Neural progenitor cell (in vitro differentiated cells): ENCODE data around the gene SLFNL1.

ENCODE experiments used
- CTCF ChIP-seq: fragments of 200-600 bp; sonication (generic); IDR thresholded peaks from 2 replicates; pipeline ENCODE4 v1.5.1; 2017; ENCODE audit warnings: antibody characterized with exemption, mild to moderate bottlenecking
- EZH2 ChIP-seq: fragments of 200-600 bp; sonication (generic); IDR thresholded peaks from 2 replicates; pipeline ENCODE4 v1.6.1; 2017; ENCODE audit warnings: antibody characterized with exemption, mild to moderate bottlenecking, moderate library complexity
- EZH2phosphoT487 ChIP-seq: fragments of 200-600 bp; sonication (generic); IDR thresholded peaks from 2 replicates; pipeline ENCODE4 v1.6.1; 2017; ENCODE audit warnings: antibody characterized with exemption

GRCh38 chr1:41028034-41028642 is 6.6 kb upstream of the SLFNL1 start:
- TF ChIP-seq CTCF (no peak), EZH2 (no peak), EZH2phosphoT487 (no peak)
